Mucosa of stomach (tissue), 1 donor: ENCODE results near the gene BAZ2A.
"Not testable (repeated sequence)": the region's sequence is repeated elsewhere in the genome, so short reads cannot be mapped to it uniquely, and the experiment has no call there.

Experiments
- H3K27me3 ChIP-seq: one replicate; pipeline ENCODE4 v1.7.0; 2013; ENCODE audit warnings: mild to moderate bottlenecking, low read length; ENCODE audit not compliant: control insufficient read depth, insufficient read depth
- H3K36me3 ChIP-seq: one replicate; pipeline ENCODE4 v1.7.0; 2013; ENCODE audit warnings: low read length; ENCODE audit not compliant: control insufficient read depth, insufficient read depth
- H3K4me1 ChIP-seq: one replicate; pipeline ENCODE4 v1.7.0; 2013; ENCODE audit warnings: mild to moderate bottlenecking, low read length; ENCODE audit not compliant: control insufficient read depth, insufficient read depth
- H3K4me3 ChIP-seq: one replicate; pipeline ENCODE4 v1.7.0; 2013; ENCODE audit warnings: low read length
- H3K9ac ChIP-seq: one replicate; pipeline ENCODE4 v1.7.0; 2013; ENCODE audit warnings: mild to moderate bottlenecking, low read length, moderate library complexity
- H3K9me3 ChIP-seq: one replicate; pipeline ENCODE4 v1.7.0; 2013; ENCODE audit warnings: mild to moderate bottlenecking, low read length, moderate library complexity; ENCODE audit not compliant: control insufficient read depth
- donor health status: Pancreatic carcinoma.

The BAZ2A gene

DNA sequence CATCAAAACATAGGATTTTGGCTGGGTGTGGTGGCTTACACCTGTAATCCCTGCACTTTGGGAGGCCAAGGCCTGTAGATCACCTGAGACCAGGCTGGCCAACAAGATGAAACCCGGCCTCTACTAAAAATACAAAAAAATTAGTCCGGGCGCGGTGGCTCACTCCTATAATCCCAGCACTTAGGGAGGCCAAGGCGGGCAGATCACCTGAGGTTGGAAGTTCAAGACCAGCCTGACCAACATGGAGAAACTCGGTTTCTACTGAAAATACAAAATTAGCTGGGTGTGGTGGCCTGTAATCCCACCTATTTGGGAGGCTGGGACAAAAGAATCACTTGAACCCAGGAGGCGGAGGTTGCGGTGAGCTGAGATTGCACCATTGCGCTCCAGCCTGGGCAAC is 17.9 kb upstream of the BAZ2A start:
- H3K27me3 ChIP-seq, H3K9ac ChIP-seq, H3K36me3 ChIP-seq, H3K9me3 ChIP-seq, H3K4me1 ChIP-seq, H3K4me3 ChIP-seq: not testable (repeated sequence)

DNA sequence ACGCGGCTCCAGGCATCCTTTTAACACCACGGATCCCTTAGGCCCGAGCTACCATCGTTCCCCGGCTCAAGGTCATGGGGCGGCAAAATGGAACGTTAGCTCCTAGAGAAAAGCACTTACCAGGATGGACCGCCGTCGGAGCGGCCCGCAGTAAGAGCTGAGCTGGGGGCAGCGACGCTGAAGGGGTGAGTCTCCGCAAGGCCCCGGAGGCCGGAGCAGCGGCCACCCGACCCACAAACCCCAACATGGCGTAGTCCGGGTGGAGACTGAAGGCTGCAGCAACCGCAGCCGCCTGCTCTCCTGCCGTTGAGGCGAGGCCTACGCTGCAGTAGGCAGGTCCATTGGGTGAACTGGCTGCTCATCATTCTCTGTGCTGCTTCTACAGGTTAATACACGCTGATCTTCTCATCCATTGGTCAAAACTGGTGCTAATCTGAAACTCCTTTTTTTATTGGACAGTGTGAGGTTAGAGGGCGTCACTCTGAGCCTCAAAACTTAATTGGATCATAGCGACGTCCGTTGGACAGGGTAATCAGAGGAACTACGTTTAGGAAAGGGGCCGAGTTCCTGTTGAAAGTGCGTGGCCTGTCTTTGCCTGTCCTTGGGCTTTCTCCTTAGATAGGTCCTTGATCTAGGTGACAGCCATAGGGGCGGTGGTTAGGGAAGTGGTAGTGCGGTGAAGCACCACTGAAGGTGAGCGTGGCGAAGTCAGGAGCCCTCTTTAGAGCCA is 15.8 kb upstream of the BAZ2A start, which contains the start of gene ATP5F1B:
ATP5F1B (minus strand) TSS at position 268 of the 730 bp plus-strand sequence; CDS start at position 247, 21 bp downstream.
- Histone ChIP-seq H3K9me3 (no peaks in the 10 kb centered on the region), H3K36me3 (peaks cover 11% of the 10 kb centered on the region), H3K9ac (peak within 1 kb of the TSS; percentile 96), H3K4me1 (peaks cover 9% of the 10 kb centered on the region), H3K27me3 (no peaks in the 10 kb centered on the region), H3K4me3 (peak within 1 kb of the TSS; percentile 93)

GRCh38 chr12:56645201-56645716 is 15.1 kb upstream of the BAZ2A start:
- Histone ChIP-seq H3K27me3 (no peaks in the 10 kb centered on the region), H3K36me3 (peaks cover 11% of the 10 kb centered on the region), H3K9ac (peak overlapping the region; percentile 96), H3K4me3 (peak overlapping the region; percentile 93), H3K9me3 (no peaks in the 10 kb centered on the region), H3K4me1 (peaks cover 9% of the 10 kb centered on the region)

DNA sequence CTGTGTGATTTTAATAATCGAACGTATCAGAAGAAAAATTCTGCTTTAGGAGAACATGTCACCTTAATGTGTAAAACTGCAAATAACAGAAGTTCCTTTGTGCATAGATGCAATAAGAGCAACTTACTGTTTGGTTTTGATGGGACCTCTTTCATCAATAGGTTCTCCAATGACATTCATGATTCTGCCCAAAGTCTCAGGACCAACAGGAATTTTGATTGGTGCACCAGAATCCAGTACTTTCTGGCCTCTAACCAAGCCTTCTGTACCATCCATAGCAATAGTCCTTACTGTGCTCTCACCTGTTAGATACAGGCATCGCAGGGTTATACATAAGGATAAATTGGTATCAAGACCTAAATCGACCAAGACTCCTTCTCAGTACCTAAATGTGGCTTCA is 14.5 kb upstream of the BAZ2A start:
- Histone ChIP-seq H3K9ac (peak overlapping the region; percentile 96), H3K4me1 (peaks cover 9% of the 10 kb centered on the region), H3K36me3 (peaks cover 14% of the 10 kb centered on the region), H3K9me3 (no peaks in the 10 kb centered on the region), H3K4me3 (peak overlapping the region; percentile 93), H3K27me3 (no peaks in the 10 kb centered on the region)

- H3K27me3 ChIP-seq, result no peaks in the 10 kb centered on the region
- H3K9me3 ChIP-seq, result no peaks in the 10 kb centered on the region
- H3K36me3 ChIP-seq, result peaks cover 15% of the 10 kb centered on the region
- H3K9ac ChIP-seq, result no peak overlapping the region
- no peak overlapping the region for H3K4me3 ChIP-seq
- peaks cover 19% of the 10 kb centered on the region for H3K4me1 ChIP-seq
These were observed 11.1 kb upstream of the BAZ2A start for GRCh38 chr12:56641219-56641618.

DNA sequence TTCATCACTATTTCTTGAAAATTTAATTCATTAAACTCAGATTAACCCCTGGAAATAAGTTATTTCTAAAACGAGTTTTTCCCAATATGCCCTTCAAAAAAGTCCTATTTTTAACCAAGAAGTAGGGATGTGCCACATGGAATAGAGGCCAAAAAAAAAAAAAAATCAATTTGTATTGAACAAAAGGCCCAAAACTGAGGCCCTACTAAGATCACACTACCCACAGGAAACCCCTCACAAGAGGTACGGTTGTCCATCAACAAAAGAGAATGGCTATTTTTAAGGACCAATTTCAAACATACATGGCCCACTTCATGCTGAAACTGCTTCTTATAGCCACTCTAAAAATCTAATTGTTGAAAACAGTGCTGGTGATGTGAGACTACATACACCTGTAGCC is 7.5 kb upstream of the BAZ2A start:
- H3K36me3 ChIP-seq, result peaks cover 11% of the 10 kb centered on the region
- no peak overlapping the region for H3K9ac ChIP-seq
- H3K4me1 ChIP-seq, result peaks cover 36% of the 10 kb centered on the region
- no peak overlapping the region for H3K4me3 ChIP-seq
- H3K27me3 ChIP-seq, result no peaks in the 10 kb centered on the region
- no peaks in the 10 kb centered on the region for H3K9me3 ChIP-seq

- Histone ChIP-seq H3K9me3 (no peaks in the 10 kb centered on the region), H3K9ac (peak overlapping the region; percentile 78), H3K4me3 (peak overlapping the region; percentile 87), H3K27me3 (no peaks in the 10 kb centered on the region), H3K36me3 (peaks cover 4% of the 10 kb centered on the region), H3K4me1 (peaks cover 43% of the 10 kb centered on the region)
These were observed 6.8 kb upstream of the BAZ2A start for GRCh38 chr12:56636675-56637540.

DNA sequence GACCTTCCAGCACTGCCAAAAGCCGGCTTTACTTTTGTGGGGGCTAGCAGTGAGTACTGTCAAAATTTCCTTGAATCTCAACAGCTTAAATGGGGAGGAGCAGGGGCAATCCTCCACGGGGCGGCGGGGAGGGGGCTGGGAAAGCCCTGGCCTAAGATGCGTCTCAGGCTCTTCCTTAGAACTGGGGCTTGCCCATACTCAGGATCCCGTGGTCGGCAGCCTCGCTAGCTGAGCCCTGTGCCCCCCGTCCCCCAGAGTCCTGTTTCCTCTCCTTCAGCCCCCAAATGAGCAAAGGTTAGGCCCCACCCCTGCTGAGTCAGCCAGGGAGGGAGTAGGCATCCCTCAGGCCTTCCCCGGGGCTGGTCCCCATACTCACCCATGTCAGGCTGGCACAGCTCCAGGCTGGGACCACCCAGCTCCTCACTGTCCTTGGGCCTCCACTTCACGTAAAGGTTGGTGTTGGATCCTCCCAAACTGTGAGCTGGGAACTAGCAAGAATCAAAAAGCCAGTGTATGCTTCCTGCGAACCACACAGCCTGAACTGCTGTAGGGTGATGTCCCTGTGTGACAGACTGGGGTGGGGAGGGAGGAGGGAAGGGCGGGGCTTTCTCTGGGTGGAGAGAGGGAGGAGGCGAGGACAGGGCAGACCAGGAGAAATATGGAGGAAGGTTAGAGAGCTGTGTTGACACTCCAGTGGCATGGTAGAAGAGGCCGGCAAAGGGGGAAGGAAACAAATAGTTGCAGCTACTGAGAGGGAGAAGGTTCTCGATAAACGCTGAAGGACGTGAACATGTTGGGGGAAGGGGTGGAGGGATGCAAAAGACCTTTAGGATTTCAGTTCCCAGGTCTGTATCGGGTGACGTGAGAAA is 5.9 kb upstream of the BAZ2A start:
- no peaks in the 10 kb centered on the region for H3K9me3 ChIP-seq
- H3K27me3 ChIP-seq, result no peaks in the 10 kb centered on the region
- H3K4me3 ChIP-seq, result peak overlapping the region; percentile 87
- H3K4me1 ChIP-seq, result peaks cover 49% of the 10 kb centered on the region
- peaks cover 4% of the 10 kb centered on the region for H3K36me3 ChIP-seq
- peak overlapping the region; percentile 78 for H3K9ac ChIP-seq

DNA sequence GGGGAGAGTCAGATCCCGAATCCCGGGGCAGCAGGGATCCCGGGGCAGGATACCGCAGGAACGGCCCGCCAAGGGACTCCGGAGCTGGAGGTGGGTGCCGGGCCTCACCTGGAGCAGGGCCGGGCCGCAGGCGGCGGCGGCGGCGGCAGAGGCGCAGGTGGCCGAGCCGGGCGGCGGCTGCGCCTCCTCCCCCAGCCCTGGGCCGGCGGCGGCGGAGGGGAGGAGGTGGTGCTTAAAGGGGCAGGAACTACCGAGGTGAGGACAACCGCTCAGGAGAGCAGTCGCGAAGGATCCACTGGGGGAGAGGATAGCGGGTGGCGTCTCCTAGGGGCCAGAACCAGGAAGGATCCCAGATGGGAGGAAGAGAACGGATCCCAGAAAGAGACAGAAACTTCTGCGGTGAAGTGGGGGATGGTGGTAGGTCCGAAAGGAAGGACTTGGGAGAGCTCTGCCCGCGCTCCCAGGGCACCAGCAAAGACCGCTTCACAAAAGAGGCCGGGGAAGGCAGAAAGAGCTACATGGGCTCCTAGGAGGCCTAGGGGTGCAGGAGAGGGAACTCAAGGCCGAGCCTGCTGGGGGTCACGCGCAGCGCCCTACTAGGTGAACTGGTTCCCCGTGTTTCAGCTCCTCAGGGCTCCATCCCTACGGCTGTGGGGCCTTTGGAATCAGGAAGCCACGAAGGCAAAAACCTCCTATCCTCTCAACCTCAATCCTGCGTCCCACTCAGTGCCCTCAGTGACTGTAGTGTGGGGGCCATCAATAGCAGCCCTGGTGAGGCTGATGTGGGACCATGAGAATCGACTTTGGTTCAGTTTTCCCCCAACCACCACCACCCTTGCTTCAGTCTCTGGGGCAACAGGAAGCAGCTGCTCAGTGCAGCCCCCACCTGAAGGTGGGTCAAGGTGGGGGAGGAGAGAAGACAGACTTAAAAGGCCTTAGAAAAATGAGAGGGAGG is 5.0 kb upstream of the BAZ2A start:
- Histone ChIP-seq H3K27me3 (no peaks in the 10 kb centered on the region), H3K4me1 (peaks cover 55% of the 10 kb centered on the region), H3K4me3 (peak overlapping the region; percentile 87), H3K36me3 (peaks cover 4% of the 10 kb centered on the region), H3K9me3 (no peaks in the 10 kb centered on the region), H3K9ac (peak overlapping the region; percentile 78)

GRCh38 chr12:56634242-56634836 is 4.2 kb upstream of the BAZ2A start:
- H3K9me3 ChIP-seq, result no peaks in the 10 kb centered on the region
- H3K27me3 ChIP-seq, result no peaks in the 10 kb centered on the region
- H3K36me3 ChIP-seq, result no peaks in the 10 kb centered on the region
- H3K9ac ChIP-seq, result peak overlapping the region; percentile 78
- H3K4me1 ChIP-seq, result peaks cover 55% of the 10 kb centered on the region
- H3K4me3 ChIP-seq, result peak overlapping the region; percentile 23
